Effector memory CD8-positive, alpha-beta T cell (primary cell): ENCODE data around the gene SLC39A11.
"Not testable (repeated sequence)": the region's sequence is repeated elsewhere in the genome, so short reads cannot be mapped to it uniquely, and the experiment has no call there.

ENCODE experiments used
- ATAC-seq: fragments of 150-1000 bp; cut with Tn5 transposase; replicated peaks from 2 replicates; pipeline ENCODE4 v1.10.0; 2021; ENCODE audit warnings: mild to moderate bottlenecking, moderate library complexity
- DNase-seq, 3 experiments: peaks; one replicate each; pipeline ENCODE4 v3.0.0; 2021
- H3K27ac Mint-ChIP-seq, 2 donors: one replicate each; pipeline ENCODE4 v1.8.0; 2022; ENCODE audit warnings: mild to moderate bottlenecking in 2 of 2, mixed read lengths in 2 of 2, moderate library complexity in 2 of 2
- H3K27me3 Mint-ChIP-seq, 2 donors: one replicate each; pipeline ENCODE4 v1.8.0; 2022; ENCODE audit warnings: mixed read lengths in 2 of 2
- H3K36me3 Mint-ChIP-seq: one replicate; pipeline ENCODE4 v1.8.0; 2022; ENCODE audit warnings: mild to moderate bottlenecking, moderate library complexity, mixed read lengths; ENCODE audit not compliant: insufficient read depth
- H3K4me1 Mint-ChIP-seq, 2 donors: one replicate each; pipeline ENCODE4 v1.8.0; 2022; ENCODE audit warnings: low read depth in 2 of 2, mixed read lengths in 2 of 2
- H3K4me3 Mint-ChIP-seq, 2 donors: one replicate each; pipeline ENCODE4 v1.8.0; 2022; ENCODE audit warnings: mild to moderate bottlenecking in 2 of 2, mixed read lengths in 2 of 2, moderate library complexity in 2 of 2
- H3K9me3 Mint-ChIP-seq, 2 donors: one replicate each; pipeline ENCODE4 v1.8.0; 2022; ENCODE audit warnings: mixed read lengths in 2 of 2

SLC39A11 gene

GRCh38 chr17:72788950-72789585, 303.4 kb downstream of the SLC39A11 start:
- Mint-ChIP-seq H3K36me3 (no peaks in the 10 kb centered on the region), H3K27me3 (no peaks in the 10 kb centered on the region), H3K4me1 (peaks cover 0 to 3% of the 10 kb centered on the region in 2 donors), H3K27ac (no peak overlapping the region), H3K4me3 (no peak overlapping the region), H3K9me3 (peaks cover 0 to 11% of the 10 kb centered on the region in 2 donors)
- no peak for DNase-seq
- no peak for ATAC-seq

- Mint-ChIP-seq H3K27me3 (no peaks in the 10 kb centered on the region), H3K9me3 (no peaks in the 10 kb centered on the region), H3K36me3 (no peaks in the 10 kb centered on the region), H3K4me1 (peaks cover 0 to 3% of the 10 kb centered on the region in 2 donors), H3K27ac (no peak overlapping the region), H3K4me3 (no peak overlapping the region)
- DNase-seq (no peak), ATAC-seq (no peak)
Observed at GRCh38 chr17:72786209-72786608, 306.3 kb downstream of the SLC39A11 start.

- peaks cover 3% of the 10 kb centered on the region for H3K36me3 Mint-ChIP-seq
- no peaks in the 10 kb centered on the region for H3K9me3 Mint-ChIP-seq
- no peak overlapping the region for H3K4me3 Mint-ChIP-seq
- ATAC-seq = no peak
- no peak overlapping the region for H3K27ac Mint-ChIP-seq
- peaks cover 0 to 3% of the 10 kb centered on the region in 2 donors for H3K4me1 Mint-ChIP-seq
- no peak for DNase-seq
- H3K27me3 Mint-ChIP-seq = no peaks in the 10 kb centered on the region
Observed at GRCh38 chr17:72782985-72783701, 309.3 kb downstream of the SLC39A11 start.

- ATAC-seq, H3K9me3 Mint-ChIP-seq, H3K4me3 Mint-ChIP-seq, H3K4me1 Mint-ChIP-seq, H3K27ac Mint-ChIP-seq, H3K27me3 Mint-ChIP-seq, H3K36me3 Mint-ChIP-seq, DNase-seq: not testable (repeated sequence)
Observed at GRCh38 chr17:72782437-72782836, 310.1 kb downstream of the SLC39A11 start.

GRCh38 chr17:72778169-72779151, 314.0 kb downstream of the SLC39A11 start:
- H3K27ac Mint-ChIP-seq = no peak overlapping the region
- H3K4me1 Mint-ChIP-seq = no peaks in the 10 kb centered on the region
- H3K9me3 Mint-ChIP-seq = no peaks in the 10 kb centered on the region
- peaks cover 3% of the 10 kb centered on the region for H3K36me3 Mint-ChIP-seq
- ATAC-seq = no peak
- no peaks in the 10 kb centered on the region for H3K27me3 Mint-ChIP-seq
- H3K4me3 Mint-ChIP-seq = no peak overlapping the region
- no peak for DNase-seq

- H3K27me3 Mint-ChIP-seq = no peaks in the 10 kb centered on the region
- no peaks in the 10 kb centered on the region for H3K4me1 Mint-ChIP-seq
- DNase-seq (no peak), ATAC-seq (no peak)
- H3K4me3 Mint-ChIP-seq = no peak overlapping the region
- no peaks in the 10 kb centered on the region for H3K9me3 Mint-ChIP-seq
- H3K27ac Mint-ChIP-seq = no peak overlapping the region
- peaks cover 3% of the 10 kb centered on the region for H3K36me3 Mint-ChIP-seq
Observed at GRCh38 chr17:72775919-72776318, 316.6 kb downstream of the SLC39A11 start.

- no peak overlapping the region for H3K27ac Mint-ChIP-seq
- DNase-seq (no peak), ATAC-seq (no peak)
- no peaks in the 10 kb centered on the region for H3K9me3 Mint-ChIP-seq
- H3K4me1 Mint-ChIP-seq = no peaks in the 10 kb centered on the region
- H3K4me3 Mint-ChIP-seq = no peak overlapping the region
- no peaks in the 10 kb centered on the region for H3K27me3 Mint-ChIP-seq
- H3K36me3 Mint-ChIP-seq = peaks cover 3% of the 10 kb centered on the region
Observed at GRCh38 chr17:72775237-72775636, 317.3 kb downstream of the SLC39A11 start.

GRCh38 chr17:72774236-72774635, 318.3 kb downstream of the SLC39A11 start:
- Mint-ChIP-seq H3K36me3 (no peaks in the 10 kb centered on the region), H3K27ac (no peak overlapping the region), H3K27me3 (no peaks in the 10 kb centered on the region), H3K4me3 (no peak overlapping the region), H3K4me1 (peaks cover 0 to 3% of the 10 kb centered on the region in 2 donors), H3K9me3 (no peaks in the 10 kb centered on the region)
- ATAC-seq (no peak), DNase-seq (no peak)

GRCh38 chr17:72773225-72773624, 319.3 kb downstream of the SLC39A11 start:
- not testable (repeated sequence) for H3K9me3 Mint-ChIP-seq, H3K36me3 Mint-ChIP-seq, H3K4me1 Mint-ChIP-seq, ATAC-seq, DNase-seq, H3K27me3 Mint-ChIP-seq, H3K27ac Mint-ChIP-seq, H3K4me3 Mint-ChIP-seq

GRCh38 chr17:72772331-72772821, 320.1 kb downstream of the SLC39A11 start:
- Mint-ChIP-seq H3K4me3 (no peak overlapping the region), H3K36me3 (no peaks in the 10 kb centered on the region), H3K27ac (no peak overlapping the region), H3K27me3 (no peaks in the 10 kb centered on the region), H3K9me3 (no peaks in the 10 kb centered on the region), H3K4me1 (peaks cover 0 to 3% of the 10 kb centered on the region in 2 donors)
- ATAC-seq (no peak), DNase-seq (no peak)

- Mint-ChIP-seq H3K4me1 (peaks cover 0 to 3% of the 10 kb centered on the region in 2 donors), H3K27ac (no peak overlapping the region), H3K27me3 (no peaks in the 10 kb centered on the region), H3K4me3 (no peak overlapping the region), H3K9me3 (no peaks in the 10 kb centered on the region), H3K36me3 (no peaks in the 10 kb centered on the region)
- no peak for ATAC-seq
- no peak for DNase-seq
Observed at GRCh38 chr17:72771734-72772133, 320.8 kb downstream of the SLC39A11 start.

GRCh38 chr17:72766761-72767356, 325.6 kb downstream of the SLC39A11 start:
- Mint-ChIP-seq H3K27ac (no peak overlapping the region), H3K27me3 (no peaks in the 10 kb centered on the region), H3K9me3 (no peaks in the 10 kb centered on the region), H3K4me1 (peaks cover 0 to 3% of the 10 kb centered on the region in 2 donors), H3K4me3 (no peak overlapping the region), H3K36me3 (no peaks in the 10 kb centered on the region)
- DNase-seq = no peak
- no peak for ATAC-seq
